Stomach smooth muscle (tissue), 2 donors: ENCODE data around the gene AGPS.
"Not testable (repeated sequence)": the region's sequence is repeated elsewhere in the genome, so short reads cannot be mapped to it uniquely, and the experiment has no call there.

Experiments used
- H3K27ac ChIP-seq: one replicate; pipeline ENCODE4 v1.7.0; 2013; ENCODE audit warnings: mild to moderate bottlenecking, low read length, inconsistent platforms
- H3K27me3 ChIP-seq, 2 donors: one replicate each; pipeline ENCODE4 v1.7.0; 2013; ENCODE audit warnings: low read length in 2 of 2; ENCODE audit not compliant: insufficient read depth in 2 of 2, control insufficient read depth in 1 of 2
- H3K36me3 ChIP-seq, 2 donors: one replicate each; pipeline ENCODE4 v1.7.0; 2013; ENCODE audit warnings: low read length in 2 of 2; ENCODE audit not compliant: control insufficient read depth in 2 of 2, insufficient read depth in 2 of 2
- H3K4me1 ChIP-seq: one replicate; pipeline ENCODE4 v1.7.0; 2013; ENCODE audit warnings: low read length; ENCODE audit not compliant: control insufficient read depth, insufficient read depth
- H3K4me3 ChIP-seq, 2 donors: one replicate each; pipeline ENCODE4 v1.7.0; 2013; ENCODE audit warnings: low read length in 2 of 2
- H3K9ac ChIP-seq, 2 donors: one replicate each; pipeline ENCODE4 v1.7.0; 2013; ENCODE audit warnings: low read length in 2 of 2, mild to moderate bottlenecking in 1 of 2
- H3K9me3 ChIP-seq, 2 donors: one replicate each; pipeline ENCODE4 v1.7.0; 2013; ENCODE audit warnings: low read length in 2 of 2; ENCODE audit not compliant: control insufficient read depth in 2 of 2
- donor health status: healthy.
- donor health status: Pancreatic carcinoma.

Gene AGPS

DNA sequence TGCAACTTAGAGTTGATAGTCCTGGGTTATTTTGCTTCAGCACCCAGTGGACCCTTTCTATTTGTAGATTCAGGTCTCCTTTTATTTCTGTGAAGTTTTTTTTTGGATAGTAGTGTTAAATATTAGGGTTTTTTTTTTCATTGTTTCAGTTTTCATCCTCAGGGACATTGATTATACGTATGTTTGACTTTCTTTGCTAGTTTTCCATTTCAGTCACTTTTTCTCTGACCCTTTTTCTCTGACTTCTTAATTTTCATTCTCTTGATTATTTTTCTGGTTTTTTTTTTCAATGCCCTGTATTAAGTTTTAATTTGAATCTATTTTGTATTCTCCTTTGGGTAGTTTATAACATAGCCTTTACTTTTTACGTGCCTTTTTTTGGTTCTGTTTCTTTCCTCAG is 79.4 kb downstream of the AGPS start:
- no peaks in the 10 kb centered on the region for H3K36me3 ChIP-seq

DNA sequence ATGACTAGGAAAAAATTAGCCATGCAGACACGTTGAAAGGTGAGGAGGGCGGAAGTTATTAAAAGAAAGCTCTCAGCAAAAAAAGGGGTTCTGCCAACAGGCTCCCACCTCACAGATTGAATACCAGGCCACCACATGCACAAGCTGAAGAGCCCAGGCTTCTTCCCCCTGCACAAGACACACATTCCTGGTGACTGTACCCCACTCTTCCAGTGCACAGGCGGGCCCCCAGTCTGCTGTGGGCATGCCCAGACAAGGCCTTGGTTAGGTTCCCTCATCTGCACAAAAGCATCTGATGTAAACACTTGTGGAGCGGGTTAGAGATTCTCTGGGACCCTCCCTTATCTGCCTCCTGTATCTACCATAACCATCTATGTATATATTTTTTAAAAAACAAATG is 81.7 kb downstream of the AGPS start:
- H3K27ac ChIP-seq, result no peak overlapping the region
- H3K27me3 ChIP-seq, result no peaks in the 10 kb centered on the region
- H3K36me3 ChIP-seq, result peaks cover 0 to 5% of the 10 kb centered on the region in 2 donors
- H3K9ac ChIP-seq, result no peak overlapping the region
- no peaks in the 10 kb centered on the region for H3K9me3 ChIP-seq
- no peak overlapping the region for H3K4me3 ChIP-seq
- H3K4me1 ChIP-seq, result no peaks in the 10 kb centered on the region

More for the DNA sequence above, 79.4 kb downstream of the AGPS start:
- no peak overlapping the region for H3K4me3 ChIP-seq
- H3K27me3 ChIP-seq, result no peaks in the 10 kb centered on the region
- no peak overlapping the region for H3K27ac ChIP-seq
- no peaks in the 10 kb centered on the region for H3K9me3 ChIP-seq
- H3K4me1 ChIP-seq, result no peaks in the 10 kb centered on the region
- H3K9ac ChIP-seq, result no peak overlapping the region

DNA sequence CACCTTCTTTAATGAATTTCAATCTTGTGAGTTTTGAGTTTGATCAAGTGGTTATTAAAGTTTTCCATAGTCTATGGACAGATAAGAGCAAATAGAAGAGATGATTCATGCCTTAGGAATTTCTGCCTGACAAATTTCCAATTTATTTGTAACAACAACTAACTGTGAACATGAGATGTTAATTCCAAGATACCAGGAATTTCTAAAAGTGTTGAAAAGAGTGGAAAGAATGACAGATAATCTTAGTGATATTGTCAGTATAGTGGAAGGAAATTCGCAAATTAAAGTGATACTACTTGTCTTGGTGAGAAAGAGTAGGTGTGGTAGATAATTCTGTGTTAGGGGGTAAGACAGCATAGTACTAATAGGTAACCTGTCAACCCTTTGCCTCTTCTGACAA is 82.4 kb downstream of the AGPS start:
- H3K4me3 ChIP-seq, result no peak overlapping the region
- no peaks in the 10 kb centered on the region for H3K9me3 ChIP-seq
- peaks cover 0 to 5% of the 10 kb centered on the region in 2 donors for H3K36me3 ChIP-seq
- H3K27me3 ChIP-seq, result no peaks in the 10 kb centered on the region
- H3K9ac ChIP-seq, result no peak overlapping the region
- H3K27ac ChIP-seq, result no peak overlapping the region
- H3K4me1 ChIP-seq, result no peaks in the 10 kb centered on the region

GRCh38 chr2:177476897-177477296 is 84.3 kb downstream of the AGPS start:
- Histone ChIP-seq H3K9ac (no peak overlapping the region), H3K36me3 (peaks cover 0 to 5% of the 10 kb centered on the region in 2 donors), H3K27me3 (no peaks in the 10 kb centered on the region), H3K4me1 (no peaks in the 10 kb centered on the region), H3K9me3 (no peaks in the 10 kb centered on the region), H3K4me3 (no peak overlapping the region), H3K27ac (no peak overlapping the region)

GRCh38 chr2:177478029-177478428 is 85.5 kb downstream of the AGPS start:
- Histone ChIP-seq H3K9me3 (no peaks in the 10 kb centered on the region), H3K36me3 (peaks cover 0 to 5% of the 10 kb centered on the region in 2 donors), H3K4me3 (no peak overlapping the region), H3K9ac (no peak overlapping the region), H3K27ac (no peak overlapping the region), H3K27me3 (no peaks in the 10 kb centered on the region), H3K4me1 (no peaks in the 10 kb centered on the region)

GRCh38 chr2:177478907-177479306 is 86.3 kb downstream of the AGPS start:
- peaks cover 0 to 5% of the 10 kb centered on the region in 2 donors for H3K36me3 ChIP-seq
- H3K27ac ChIP-seq, result no peak overlapping the region
- no peaks in the 10 kb centered on the region for H3K27me3 ChIP-seq
- no peak overlapping the region for H3K4me3 ChIP-seq
- H3K4me1 ChIP-seq, result no peaks in the 10 kb centered on the region
- no peaks in the 10 kb centered on the region for H3K9me3 ChIP-seq
- no peak overlapping the region for H3K9ac ChIP-seq

DNA sequence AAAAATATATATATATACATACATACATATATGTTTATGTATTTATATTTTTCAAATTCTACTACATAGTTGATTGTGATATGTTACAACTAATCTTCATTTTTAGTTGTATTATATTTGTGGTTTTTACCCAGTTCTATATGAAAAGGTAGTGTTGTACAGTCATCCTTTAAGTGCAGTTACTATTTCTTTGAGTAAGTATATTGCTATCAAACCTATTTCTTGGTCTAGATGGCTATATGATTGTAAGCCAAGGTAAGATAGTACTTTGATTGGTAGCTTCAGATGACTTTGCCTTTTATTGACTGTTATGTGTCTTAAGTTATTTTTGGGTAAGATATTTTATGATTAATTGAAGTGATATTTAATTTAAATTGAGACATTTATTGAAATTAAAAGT is 89.6 kb downstream of the AGPS start:
- Histone ChIP-seq H3K4me1 (no peaks in the 10 kb centered on the region), H3K36me3 (peaks cover 3 to 4% of the 10 kb centered on the region in 2 donors), H3K9me3 (no peaks in the 10 kb centered on the region), H3K27me3 (no peaks in the 10 kb centered on the region), H3K4me3 (no peak overlapping the region), H3K27ac (no peak overlapping the region), H3K9ac (no peak overlapping the region)

- Histone ChIP-seq H3K4me1 (no peaks in the 10 kb centered on the region), H3K27me3 (no peaks in the 10 kb centered on the region), H3K9ac (no peak overlapping the region)
These were observed 91.0 kb downstream of the AGPS start for GRCh38 chr2:177483531-177483930.

DNA sequence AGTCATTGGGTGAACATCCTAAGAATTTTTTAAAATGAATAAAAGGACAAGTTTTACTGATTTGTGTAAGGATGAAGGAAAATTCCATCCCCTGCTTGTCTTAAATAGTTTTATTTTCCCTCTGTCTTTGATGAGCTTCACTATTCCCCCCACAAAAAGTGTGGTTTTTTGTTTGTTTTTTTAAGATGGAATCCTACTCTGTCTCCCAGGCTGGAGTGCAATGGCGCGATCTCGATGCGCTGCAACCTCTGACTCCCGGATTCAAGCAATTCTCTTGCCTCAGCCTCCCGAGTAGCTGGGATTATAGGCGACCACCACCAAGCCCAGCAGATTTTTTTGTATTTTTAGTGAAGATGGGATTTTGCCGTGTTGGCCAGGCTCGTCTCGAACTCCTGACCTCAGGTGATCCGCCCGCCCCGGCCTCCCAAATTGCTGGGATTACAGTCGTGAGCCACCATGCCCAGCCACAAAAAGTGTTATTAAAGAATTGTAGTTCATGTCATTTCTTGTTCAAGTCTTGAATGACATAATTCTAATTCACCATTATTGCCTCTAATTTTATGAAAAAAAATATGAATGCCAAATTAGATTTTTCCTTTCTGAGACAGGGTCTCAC is 91.7 kb downstream of the AGPS start:
- H3K27me3 ChIP-seq, result no peaks in the 10 kb centered on the region
- no peak overlapping the region for H3K9ac ChIP-seq
- H3K4me1 ChIP-seq, result no peaks in the 10 kb centered on the region
- no peak overlapping the region for H3K27ac ChIP-seq
- no peak overlapping the region for H3K4me3 ChIP-seq
- no peaks in the 10 kb centered on the region for H3K9me3 ChIP-seq
- peaks cover 0 to 3% of the 10 kb centered on the region in 2 donors for H3K36me3 ChIP-seq

More at GRCh38 chr2:177483531-177483930, 91.0 kb downstream of the AGPS start:
- H3K4me3 ChIP-seq, result no peak overlapping the region
- H3K27ac ChIP-seq, result no peak overlapping the region
- H3K9me3 ChIP-seq, result no peaks in the 10 kb centered on the region
- peaks cover 0 to 3% of the 10 kb centered on the region in 2 donors for H3K36me3 ChIP-seq

- H3K9me3 ChIP-seq, H3K27ac ChIP-seq, H3K4me1 ChIP-seq, H3K4me3 ChIP-seq, H3K27me3 ChIP-seq, H3K36me3 ChIP-seq, H3K9ac ChIP-seq: not testable (repeated sequence)
These were observed 93.1 kb downstream of the AGPS start for GRCh38 chr2:177485657-177486056.

GRCh38 chr2:177489719-177490301 is 97.2 kb downstream of the AGPS start:
- Histone ChIP-seq H3K36me3 (peaks cover 5 to 9% of the 10 kb centered on the region in 2 donors), H3K4me1 (no peaks in the 10 kb centered on the region), H3K27ac (no peak overlapping the region), H3K4me3 (no peak overlapping the region), H3K9me3 (no peaks in the 10 kb centered on the region), H3K9ac (no peak overlapping the region), H3K27me3 (no peaks in the 10 kb centered on the region)
